HG02759 (cell line): ENCODE data around the gene TEAD2.

Source experiments
- ATAC-seq: cut with Tn5 transposase; IDR thresholded peaks from one replicate; pipeline ENCODE4 v1.9.1; 2021; ENCODE audit warnings: mild to moderate bottlenecking, moderate library complexity; ENCODE audit not compliant: unreplicated experiment

The TEAD2 gene

GRCh38 chr19:49294401-49294800, 67.8 kb downstream of the TEAD2 start:
- ATAC-seq = no peak
